HG03521 (cell line): ENCODE data around the gene SSR1.
"Not testable (repeated sequence)": the region's sequence is repeated elsewhere in the genome, so short reads cannot be mapped to it uniquely, and the experiment has no call there.

Experiments used
- ATAC-seq: cut with Tn5 transposase; IDR thresholded peaks from one replicate; pipeline ENCODE4 v1.9.1; 2021; ENCODE audit warnings: mild to moderate bottlenecking, moderate library complexity; ENCODE audit not compliant: unreplicated experiment

The SSR1 gene

GRCh38 chr6:7283676-7284075, 29.3 kb downstream of the SSR1 start:
- no peak for ATAC-seq

- no peak for ATAC-seq
Measured at GRCh38 chr6:7282097-7282906, 30.7 kb downstream of the SSR1 start.

- ATAC-seq, result no peak
Measured at GRCh38 chr6:7276199-7276524, 36.8 kb downstream of the SSR1 start.

GRCh38 chr6:7274525-7274924, 38.5 kb downstream of the SSR1 start:
- not testable (repeated sequence) for ATAC-seq

- no peak for ATAC-seq
Measured at GRCh38 chr6:7273709-7274108, 39.3 kb downstream of the SSR1 start.

GRCh38 chr6:7271205-7271534, 41.8 kb downstream of the SSR1 start:
- ATAC-seq, result no peak

GRCh38 chr6:7270320-7271204, 42.4 kb downstream of the SSR1 start:
- ATAC-seq, result no peak

GRCh38 chr6:7269816-7270215, 43.2 kb downstream of the SSR1 start:
- no peak for ATAC-seq

GRCh38 chr6:7268816-7269555, 44.0 kb downstream of the SSR1 start:
- no peak for ATAC-seq

GRCh38 chr6:7268362-7268761, 44.6 kb downstream of the SSR1 start:
- no peak for ATAC-seq

GRCh38 chr6:7267466-7268091, 45.4 kb downstream of the SSR1 start:
- ATAC-seq, result no peak

GRCh38 chr6:7267071-7267465, 45.9 kb downstream of the SSR1 start:
- ATAC-seq, result no peak

- not testable (repeated sequence) for ATAC-seq
Measured at GRCh38 chr6:7265385-7265726, 47.6 kb downstream of the SSR1 start.

GRCh38 chr6:7264686-7265384, 48.2 kb downstream of the SSR1 start:
- ATAC-seq, result no peak

GRCh38 chr6:7264041-7264440, 49.0 kb downstream of the SSR1 start:
- no peak for ATAC-seq

GRCh38 chr6:7263519-7263805, 49.5 kb downstream of the SSR1 start:
- ATAC-seq, result not testable (repeated sequence)

GRCh38 chr6:7262746-7263518, 50.1 kb downstream of the SSR1 start:
- ATAC-seq, result no peak

GRCh38 chr6:7261852-7262461, 51.0 kb downstream of the SSR1 start:
- ATAC-seq, result no peak

GRCh38 chr6:7261032-7261841, 51.8 kb downstream of the SSR1 start:
- ATAC-seq, result peak; percentile 49
